ENCODE measurements around the gene PUS10.
"Not testable (repeated sequence)": the region's sequence is repeated elsewhere in the genome, so short reads cannot be mapped to it uniquely, and the experiment has no call there.

PUS10 gene

GRCh38 chr2:60948926-60949579, 69.0 kb downstream of the PUS10 start:
- intact Hi-C loops (cut with DNase I) = no loop called here
- DNase-seq = no peak

- intact Hi-C loops (cut with DNase I) = no loop called here
- DNase-seq = no peak
Observed at GRCh38 chr2:60948161-60948560, 69.9 kb downstream of the PUS10 start.

- DNase-seq = no peak
- intact Hi-C loops (cut with DNase I) = no loop called here
Observed at GRCh38 chr2:60947056-60947455, 71.0 kb downstream of the PUS10 start.

GRCh38 chr2:60945341-60945740, 72.7 kb downstream of the PUS10 start:
- intact Hi-C loops (cut with DNase I) = no loop called here
- no peak for DNase-seq

- no peak for DNase-seq
- intact Hi-C loops (cut with DNase I) = no loop called here
Observed at GRCh38 chr2:60939622-60940021, 78.4 kb downstream of the PUS10 start.

GRCh38 chr2:60938301-60938700, 79.8 kb downstream of the PUS10 start:
- no peak for DNase-seq
- intact Hi-C loops (cut with DNase I) = no loop called here

- intact Hi-C loops (cut with DNase I) = no loop called here
- DNase-seq = no peak
Observed at GRCh38 chr2:60936757-60937156, 81.3 kb downstream of the PUS10 start.

- intact Hi-C loops (cut with DNase I) = no loop called here
- no peak for DNase-seq
Observed at GRCh38 chr2:60934165-60934722, 83.8 kb downstream of the PUS10 start.

- no peak for DNase-seq
- intact Hi-C loops (cut with DNase I) = no loop called here
Observed at GRCh38 chr2:60932954-60933353, 85.1 kb downstream of the PUS10 start.

- intact Hi-C loops (cut with DNase I) = not testable (repeated sequence)
Observed at GRCh38 chr2:60932061-60932460, 86.0 kb downstream of the PUS10 start.

GRCh38 chr2:60926741-60927552, 91.1 kb downstream of the PUS10 start:
- intact Hi-C loops (cut with DNase I) = no loop called here
- no peak for DNase-seq

More at GRCh38 chr2:60932061-60932460, 86.0 kb downstream of the PUS10 start:
- not testable (repeated sequence) for DNase-seq

- intact Hi-C loops (cut with DNase I) = no loop called here
- DNase-seq = no peak
Observed at GRCh38 chr2:60925994-60926740, 91.9 kb downstream of the PUS10 start.

- DNase-seq = no peak
- intact Hi-C loops (cut with DNase I) = no loop called here
Observed at GRCh38 chr2:60907329-60907728, 110.7 kb downstream of the PUS10 start.

- intact Hi-C loops (cut with DNase I) = no loop called here
- no peak for DNase-seq
Observed at GRCh38 chr2:60906395-60906794, 111.7 kb downstream of the PUS10 start.

- intact Hi-C loops (cut with DNase I); DNase-seq: not testable (repeated sequence)
Observed at GRCh38 chr2:60905867-60906266, 112.2 kb downstream of the PUS10 start.

GRCh38 chr2:60901296-60901695, 116.8 kb downstream of the PUS10 start:
- intact Hi-C loops (cut with DNase I); DNase-seq: not testable (repeated sequence)

- no peak for DNase-seq
- intact Hi-C loops (cut with DNase I) = no loop called here
Observed at GRCh38 chr2:60899892-60900249, 118.2 kb downstream of the PUS10 start.

GRCh38 chr2:60899230-60899891, 118.7 kb downstream of the PUS10 start:
- intact Hi-C loops (cut with DNase I) = no loop called here

GRCh38 chr2:60898567-60898966, 119.5 kb downstream of the PUS10 start:
- DNase-seq = no peak

More at GRCh38 chr2:60899230-60899891, 118.7 kb downstream of the PUS10 start:
- DNase-seq = no peak

More at GRCh38 chr2:60898567-60898966, 119.5 kb downstream of the PUS10 start:
- intact Hi-C loops (cut with DNase I) = no loop called here

Data from head of caudate nucleus (tissue), 42 donors.